ENCODE measurements around the gene DDX60. TPM values are rescaled to one million over a fixed set of nuclear protein-coding genes. Genes with fewer than 3 reads are reported as not detected.

Gene DDX60
- polyA plus RNA-seq, 1 donor from 2014 or later = not detected

- TF ChIP-seq MXI1 (conservative IDR thresholded peaks at IDR 0.05; ENCODE audit: poor library complexity, severe bottlenecking) = no peak
- no peak for TF ChIP-seq REST (IDR thresholded peaks at IDR 0.05; ENCODE audit: borderline replicate concordance)
- TF ChIP-seq POLR2AphosphoS5 (IDR thresholded peaks at IDR 0.05) = no peak
- no peak for TF ChIP-seq SMC3 (conservative IDR thresholded peaks at IDR 0.05; ENCODE audit: poor library complexity)
- no peak for TF ChIP-seq EP300 (conservative IDR thresholded peaks at IDR 0.05; ENCODE audit: poor library complexity, severe bottlenecking)
- Histone ChIP-seq H2AFZ (ENCODE audit: low read depth, low read length) (no peak overlapping the region), H3K9me2 (ENCODE audit: insufficient read depth, low read length) (no peaks in the 10 kb centered on the region), H3K27ac (ENCODE audit: low read length) (no peak overlapping the region), H3K9me3 (ENCODE audit: low read length) (no peaks in the 10 kb centered on the region), H3K79me2 (replicated peaks; ENCODE audit: insufficient read depth, low read length) (no peaks in the 10 kb centered on the region), H4K20me1 (ENCODE audit: insufficient read depth) (no peaks in the 10 kb centered on the region), H3K4me2 (ENCODE audit: low read length) (no peak overlapping the region), H3K9ac (ENCODE audit: low read length) (no peak overlapping the region), H3F3A (ENCODE audit: insufficient read depth, low read length, poor library complexity, severe bottlenecking) (no peaks in the 10 kb centered on the region), H3K27me3 (ENCODE audit: insufficient read depth, low read depth, low read length) (no peaks in the 10 kb centered on the region), H3K36me3 (ENCODE audit: insufficient read depth, low read length) (no peaks in the 10 kb centered on the region), H3K4me3 (ENCODE audit: low read length) (no peak overlapping the region)
These were observed 140.9 kb downstream of the DDX60 start for GRCh38 chr4:168177546-168178149.

- H2AFZ ChIP-seq (ENCODE audit: low read depth, low read length) = no peak overlapping the region
- no peaks in the 10 kb centered on the region for H3K36me3 ChIP-seq (ENCODE audit: insufficient read depth, low read length)
- no peaks in the 10 kb centered on the region for H3K79me2 ChIP-seq (replicated peaks; ENCODE audit: insufficient read depth, low read length)
- H3K9me3 ChIP-seq (ENCODE audit: low read length) = no peaks in the 10 kb centered on the region
- H4K20me1 ChIP-seq (ENCODE audit: insufficient read depth) = no peaks in the 10 kb centered on the region
- no peaks in the 10 kb centered on the region for H3F3A ChIP-seq (ENCODE audit: insufficient read depth, low read length, poor library complexity, severe bottlenecking)
- no peaks in the 10 kb centered on the region for H3K9me2 ChIP-seq (ENCODE audit: insufficient read depth, low read length)
- no peak for TF ChIP-seq EZH2 (IDR thresholded peaks at IDR 0.05; ENCODE audit: borderline replicate concordance, insufficient read depth, low read length, poor library complexity, severe bottlenecking)
- no peak overlapping the region for H3K9ac ChIP-seq (ENCODE audit: low read length)
- H3K27ac ChIP-seq (ENCODE audit: low read length) = no peak overlapping the region
- H3K27me3 ChIP-seq (ENCODE audit: insufficient read depth, low read depth, low read length) = no peaks in the 10 kb centered on the region
- no peak overlapping the region for H3K4me2 ChIP-seq (ENCODE audit: low read length)
- H3K4me3 ChIP-seq (ENCODE audit: low read length) = no peak overlapping the region
These were observed 144.2 kb downstream of the DDX60 start for GRCh38 chr4:168174308-168174707.

- Histone ChIP-seq H3K4me3 (ENCODE audit: low read length) (no peak overlapping the region), H3K4me2 (ENCODE audit: low read length) (no peak overlapping the region), H2AFZ (ENCODE audit: low read depth, low read length) (no peak overlapping the region), H3K79me2 (replicated peaks; ENCODE audit: insufficient read depth, low read length) (no peaks in the 10 kb centered on the region), H3K36me3 (ENCODE audit: insufficient read depth, low read length) (no peaks in the 10 kb centered on the region), H3K9me2 (ENCODE audit: insufficient read depth, low read length) (no peaks in the 10 kb centered on the region), H3K27ac (ENCODE audit: low read length) (no peak overlapping the region), H3K27me3 (ENCODE audit: insufficient read depth, low read depth, low read length) (no peaks in the 10 kb centered on the region), H3K9ac (ENCODE audit: low read length) (no peak overlapping the region), H3F3A (ENCODE audit: insufficient read depth, low read length, poor library complexity, severe bottlenecking) (no peaks in the 10 kb centered on the region), H3K9me3 (ENCODE audit: low read length) (no peaks in the 10 kb centered on the region), H4K20me1 (ENCODE audit: insufficient read depth) (no peaks in the 10 kb centered on the region)
- TF ChIP-seq MXI1 (conservative IDR thresholded peaks at IDR 0.05; ENCODE audit: poor library complexity, severe bottlenecking) (no peak), POLR2AphosphoS5 (IDR thresholded peaks at IDR 0.05) (no peak), EP300 (conservative IDR thresholded peaks at IDR 0.05; ENCODE audit: poor library complexity, severe bottlenecking) (no peak), CTCF (IDR thresholded peaks at IDR 0.05; ENCODE audit: poor library complexity, severe bottlenecking) (no peak), RAD21 (conservative IDR thresholded peaks at IDR 0.05) (no peak), TAF1 (IDR thresholded peaks at IDR 0.05; ENCODE audit: low read depth) (no peak)
These were observed 150.8 kb downstream of the DDX60 start for GRCh38 chr4:168167714-168168284.

Measured in neural cell (in vitro differentiated cells).